ENCODE measurements around the gene TSPAN32. TPM values are rescaled to one million over a fixed set of nuclear protein-coding genes. Genes with fewer than 3 reads are reported as not detected.
"Not testable (repeated sequence)": the region's sequence is repeated elsewhere in the genome, so short reads cannot be mapped to it uniquely, and the experiment has no call there.

The TSPAN32 gene
- total RNA-seq, 3 donors from 2014 or later = 2.9 to 4.6 (median 4.3) TPM

GRCh38 chr11:2332569-2332968, 30.8 kb downstream of the TSPAN32 start:
- not testable (repeated sequence) for H3K4me1 Mint-ChIP-seq (ENCODE audit: low read depth); H3K9me3 Mint-ChIP-seq; H3K4me3 Mint-ChIP-seq; H3K36me3 Mint-ChIP-seq (ENCODE audit: insufficient read depth); DNase-seq; ATAC-seq
- peaks cover 25% of the 10 kb centered on the region for H3K27me3 Mint-ChIP-seq (ENCODE audit: low read depth)

DNA sequence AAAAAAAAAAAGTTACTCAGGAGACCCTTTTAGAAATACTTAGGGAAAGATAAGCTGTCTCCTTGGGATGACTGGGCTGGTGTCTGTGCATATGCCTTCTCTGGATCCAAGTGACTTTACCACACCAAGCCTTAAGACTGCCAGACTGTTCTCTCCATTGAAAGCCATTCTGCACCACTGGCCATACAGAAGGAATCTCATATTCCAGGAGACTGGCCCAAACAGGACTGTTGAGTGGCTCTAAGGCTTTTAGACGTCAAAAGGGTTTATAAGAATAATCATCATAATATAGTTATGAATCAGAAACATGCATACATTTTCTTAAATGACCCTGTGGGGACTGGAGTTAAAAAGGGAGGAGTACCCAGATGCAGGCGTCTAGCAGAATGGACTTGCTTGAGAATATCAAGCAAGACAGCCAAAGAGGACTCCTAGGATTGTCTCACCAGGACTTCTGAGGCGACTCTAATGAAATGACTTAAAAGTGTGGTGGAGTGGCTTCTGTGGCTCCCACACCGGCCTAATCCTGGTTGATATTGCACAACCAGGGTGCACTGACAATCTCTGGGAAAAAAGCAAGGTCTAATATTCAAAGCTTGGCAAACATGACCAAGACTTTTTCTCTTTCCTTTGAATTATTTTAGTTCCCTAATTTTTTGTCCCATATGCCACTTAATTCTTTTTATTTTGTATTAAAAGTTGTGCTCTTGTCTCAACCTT, 31.8 kb downstream of the TSPAN32 start:
- H3K27me3 Mint-ChIP-seq (ENCODE audit: low read depth) = peaks cover 19% of the 10 kb centered on the region

DNA sequence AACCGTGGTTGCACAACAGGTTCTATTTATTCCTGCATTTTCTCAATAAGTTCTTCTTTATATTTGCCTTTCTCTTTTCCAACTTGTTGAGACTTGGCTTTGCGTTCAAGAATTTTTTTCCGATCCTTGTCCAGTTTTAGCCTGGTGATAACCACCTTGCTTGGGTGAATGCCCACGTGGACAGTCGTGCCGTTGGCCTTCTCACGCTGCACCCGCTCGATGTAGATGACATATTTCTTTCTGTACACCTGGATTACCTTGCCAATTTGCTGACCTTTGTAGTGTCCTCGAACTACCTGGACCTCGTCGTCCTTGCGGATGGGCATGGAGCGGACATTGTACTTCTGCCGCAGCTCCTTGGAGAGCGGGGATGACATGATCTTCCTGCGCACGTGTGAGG, 33.5 kb downstream of the TSPAN32 start:
- H3K27me3 Mint-ChIP-seq (ENCODE audit: low read depth) = peaks cover 16% of the 10 kb centered on the region
- H3K4me1 Mint-ChIP-seq (ENCODE audit: low read depth); H3K9me3 Mint-ChIP-seq; H3K4me3 Mint-ChIP-seq; DNase-seq; H3K36me3 Mint-ChIP-seq (ENCODE audit: insufficient read depth); ATAC-seq: not testable (repeated sequence)

More for the DNA sequence above, 31.8 kb downstream of the TSPAN32 start:
- not testable (repeated sequence) for H3K9me3 Mint-ChIP-seq; H3K4me1 Mint-ChIP-seq (ENCODE audit: low read depth); DNase-seq; H3K4me3 Mint-ChIP-seq; H3K36me3 Mint-ChIP-seq (ENCODE audit: insufficient read depth); ATAC-seq

- H3K27me3 Mint-ChIP-seq (ENCODE audit: low read depth); H3K4me3 Mint-ChIP-seq; DNase-seq; H3K9me3 Mint-ChIP-seq; ATAC-seq; H3K4me1 Mint-ChIP-seq (ENCODE audit: low read depth); H3K36me3 Mint-ChIP-seq (ENCODE audit: insufficient read depth): not testable (repeated sequence)
Measured at GRCh38 chr11:2338760-2339159, 36.9 kb downstream of the TSPAN32 start.

DNA sequence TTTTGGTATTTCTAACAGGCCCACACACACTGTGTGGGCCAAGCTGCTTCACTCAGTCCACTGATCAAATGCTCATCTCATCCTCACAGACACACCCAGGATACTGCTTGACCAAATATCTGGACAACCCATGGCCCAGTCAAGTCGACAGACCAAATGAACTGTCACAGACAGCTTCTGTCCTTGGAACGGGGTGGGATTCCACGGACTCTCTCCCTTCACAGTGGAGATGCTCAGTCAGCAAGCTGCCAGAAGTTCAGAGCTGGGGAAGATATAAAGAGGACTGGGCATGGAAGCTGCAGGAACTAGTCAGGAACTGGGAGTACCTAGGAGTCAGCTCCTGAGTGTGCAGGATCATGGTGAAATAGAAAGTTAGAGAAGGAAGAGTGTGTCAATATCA, 40.7 kb downstream of the TSPAN32 start:
- Mint-ChIP-seq H3K9me3 (no peaks in the 10 kb centered on the region), H3K4me1 (ENCODE audit: low read depth) (no peaks in the 10 kb centered on the region), H3K4me3 (no peak overlapping the region), H3K36me3 (ENCODE audit: insufficient read depth) (no peaks in the 10 kb centered on the region), H3K27me3 (ENCODE audit: low read depth) (peaks cover 5% of the 10 kb centered on the region)
- DNase-seq = no peak
- no peak for ATAC-seq

GRCh38 chr11:2342981-2343380, 41.2 kb downstream of the TSPAN32 start:
- DNase-seq = no peak
- H3K27me3 Mint-ChIP-seq (ENCODE audit: low read depth) = peaks cover 3% of the 10 kb centered on the region
- no peaks in the 10 kb centered on the region for H3K36me3 Mint-ChIP-seq (ENCODE audit: insufficient read depth)
- no peaks in the 10 kb centered on the region for H3K4me1 Mint-ChIP-seq (ENCODE audit: low read depth)
- no peak for ATAC-seq
- H3K4me3 Mint-ChIP-seq = no peak overlapping the region
- no peaks in the 10 kb centered on the region for H3K9me3 Mint-ChIP-seq

GRCh38 chr11:2343502-2343901, 41.7 kb downstream of the TSPAN32 start:
- DNase-seq (no peak), ATAC-seq (no peak)
- no peak overlapping the region for H3K4me3 Mint-ChIP-seq
- H3K27me3 Mint-ChIP-seq (ENCODE audit: low read depth) = peaks cover 3% of the 10 kb centered on the region
- H3K36me3 Mint-ChIP-seq (ENCODE audit: insufficient read depth) = no peaks in the 10 kb centered on the region
- H3K9me3 Mint-ChIP-seq = peaks cover 2% of the 10 kb centered on the region
- no peaks in the 10 kb centered on the region for H3K4me1 Mint-ChIP-seq (ENCODE audit: low read depth)

- no peak for ATAC-seq
- Mint-ChIP-seq H3K4me1 (ENCODE audit: low read depth) (no peaks in the 10 kb centered on the region), H3K9me3 (peaks cover 10% of the 10 kb centered on the region), H3K27me3 (ENCODE audit: low read depth) (no peaks in the 10 kb centered on the region), H3K4me3 (no peak overlapping the region), H3K36me3 (ENCODE audit: insufficient read depth) (peaks cover 3% of the 10 kb centered on the region)
- no peak for DNase-seq
Measured at GRCh38 chr11:2345050-2345449, 43.2 kb downstream of the TSPAN32 start.

DNA sequence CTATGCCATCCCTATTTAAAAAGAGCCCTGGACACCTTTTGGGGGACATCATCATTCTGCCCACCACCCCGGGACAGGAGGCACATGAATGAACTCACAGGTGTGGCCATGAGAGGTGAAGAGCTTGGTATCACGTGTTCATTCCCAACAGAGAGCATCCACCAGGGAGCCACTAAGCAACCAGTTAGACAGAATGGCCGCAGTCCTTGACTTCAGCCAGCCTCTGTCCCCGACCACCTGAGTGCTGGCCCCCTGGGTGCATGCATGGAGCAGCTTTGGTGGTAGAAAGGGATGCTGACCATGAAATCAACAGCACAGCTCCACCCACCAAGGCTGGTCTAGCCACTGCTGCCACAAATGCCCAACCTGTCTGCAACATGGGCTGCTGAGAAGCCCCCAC, 44.2 kb downstream of the TSPAN32 start:
- H3K9me3 Mint-ChIP-seq = peaks cover 10% of the 10 kb centered on the region
- no peak for ATAC-seq

GRCh38 chr11:2346586-2347307, 44.9 kb downstream of the TSPAN32 start:
- H3K4me1 Mint-ChIP-seq (ENCODE audit: low read depth) = no peaks in the 10 kb centered on the region
- H3K4me3 Mint-ChIP-seq = no peak overlapping the region
- no peaks in the 10 kb centered on the region for H3K27me3 Mint-ChIP-seq (ENCODE audit: low read depth)
- peaks cover 3% of the 10 kb centered on the region for H3K36me3 Mint-ChIP-seq (ENCODE audit: insufficient read depth)
- DNase-seq (no peak), ATAC-seq (no peak)
- H3K9me3 Mint-ChIP-seq = peaks cover 10% of the 10 kb centered on the region

More for the DNA sequence above, 44.2 kb downstream of the TSPAN32 start:
- no peak for DNase-seq
- no peaks in the 10 kb centered on the region for H3K4me1 Mint-ChIP-seq (ENCODE audit: low read depth)
- H3K36me3 Mint-ChIP-seq (ENCODE audit: insufficient read depth) = peaks cover 3% of the 10 kb centered on the region
- H3K4me3 Mint-ChIP-seq = no peak overlapping the region
- no peaks in the 10 kb centered on the region for H3K27me3 Mint-ChIP-seq (ENCODE audit: low read depth)

DNA sequence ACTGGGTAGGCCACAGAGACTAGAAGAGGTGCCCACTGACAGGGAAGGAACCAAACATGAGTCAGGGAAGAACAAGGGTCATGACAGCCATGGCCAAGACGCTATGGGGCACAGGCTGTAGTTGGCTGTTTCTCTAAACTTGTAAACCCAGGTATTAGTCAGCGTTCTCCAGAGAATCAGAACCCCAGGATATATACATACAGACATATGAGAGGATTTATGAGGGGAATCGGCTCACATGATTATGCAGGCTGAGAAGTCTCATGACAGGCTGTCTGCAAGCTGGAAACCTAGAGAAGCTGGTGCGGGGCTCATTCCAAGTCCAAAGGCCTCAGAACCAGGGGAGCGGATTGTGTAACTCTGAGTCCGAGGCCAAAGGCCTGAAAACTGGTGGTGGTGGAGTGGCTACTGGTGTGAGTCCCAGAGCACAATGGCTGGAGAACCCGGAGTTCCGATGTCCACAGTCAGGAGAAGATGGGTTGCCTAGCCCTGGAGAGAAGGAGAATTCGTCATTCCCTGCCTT, 45.6 kb downstream of the TSPAN32 start:
- Mint-ChIP-seq H3K4me3 (no peak overlapping the region), H3K36me3 (ENCODE audit: insufficient read depth) (peaks cover 3% of the 10 kb centered on the region), H3K27me3 (ENCODE audit: low read depth) (no peaks in the 10 kb centered on the region), H3K9me3 (peaks cover 10% of the 10 kb centered on the region), H3K4me1 (ENCODE audit: low read depth) (no peaks in the 10 kb centered on the region)
- no peak for DNase-seq
- no peak for ATAC-seq

GRCh38 chr11:2348986-2349385, 47.2 kb downstream of the TSPAN32 start:
- H3K9me3 Mint-ChIP-seq = peaks cover 10% of the 10 kb centered on the region
- DNase-seq (no peak), ATAC-seq (no peak)
- H3K4me1 Mint-ChIP-seq (ENCODE audit: low read depth) = no peaks in the 10 kb centered on the region
- H3K4me3 Mint-ChIP-seq = no peak overlapping the region
- H3K36me3 Mint-ChIP-seq (ENCODE audit: insufficient read depth) = peaks cover 3% of the 10 kb centered on the region
- H3K27me3 Mint-ChIP-seq (ENCODE audit: low read depth) = no peaks in the 10 kb centered on the region

DNA sequence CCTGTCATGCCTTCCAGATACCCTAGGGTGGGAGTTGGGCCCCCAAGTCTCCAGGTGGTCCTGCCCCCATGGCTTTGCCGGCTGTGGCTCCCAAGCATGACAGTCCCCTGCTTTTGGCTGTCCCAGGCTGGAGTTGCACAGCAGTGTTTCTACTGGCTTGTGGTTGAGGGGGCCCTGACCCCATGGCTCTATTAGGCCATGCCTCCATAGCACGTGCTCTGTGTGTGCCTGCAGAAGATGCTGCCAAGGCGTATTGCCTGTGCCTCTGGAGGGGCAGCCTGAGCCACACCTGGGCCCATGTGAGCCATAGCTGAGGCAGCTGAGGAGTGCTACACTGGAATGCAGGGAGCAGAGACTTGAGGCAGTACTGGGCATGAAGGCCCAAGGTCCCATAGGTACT, 49.9 kb downstream of the TSPAN32 start:
- Mint-ChIP-seq H3K4me1 (ENCODE audit: low read depth) (no peaks in the 10 kb centered on the region), H3K4me3 (no peak overlapping the region), H3K36me3 (ENCODE audit: insufficient read depth) (peaks cover 3% of the 10 kb centered on the region), H3K9me3 (peaks cover 10% of the 10 kb centered on the region), H3K27me3 (ENCODE audit: low read depth) (no peaks in the 10 kb centered on the region)
- DNase-seq (no peak), ATAC-seq (no peak)

DNA sequence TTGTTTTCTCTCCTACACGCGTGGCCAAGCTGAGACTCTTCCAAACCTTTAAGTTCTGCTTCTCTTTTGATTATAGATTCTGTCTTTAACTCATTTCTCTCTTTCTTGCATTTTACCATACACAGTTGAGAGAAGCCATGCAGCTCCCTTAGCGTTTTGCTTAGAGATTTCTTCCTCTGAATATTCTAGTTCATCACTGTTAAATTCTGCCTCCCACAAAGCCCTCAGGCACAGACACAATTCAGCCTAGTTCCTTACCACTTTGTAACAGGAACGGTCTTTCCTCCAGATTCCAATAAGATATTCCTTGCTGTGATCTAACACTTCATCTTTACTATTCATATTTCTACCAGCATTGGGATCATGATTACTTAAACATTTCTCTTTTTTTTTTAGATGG, 50.6 kb downstream of the TSPAN32 start:
- ATAC-seq = no peak
- peaks cover 10% of the 10 kb centered on the region for H3K9me3 Mint-ChIP-seq
- DNase-seq = no peak
- peaks cover 3% of the 10 kb centered on the region for H3K36me3 Mint-ChIP-seq (ENCODE audit: insufficient read depth)
- H3K4me3 Mint-ChIP-seq = no peak overlapping the region
- no peaks in the 10 kb centered on the region for H3K4me1 Mint-ChIP-seq (ENCODE audit: low read depth)
- no peaks in the 10 kb centered on the region for H3K27me3 Mint-ChIP-seq (ENCODE audit: low read depth)

Measured in activated T-cell treated with anti-CD3 and anti-CD28 coated beads, Interleukin-2, amount 50 U/mL, for 4 hours (primary cell).